Spleen (tissue), 11 donors: ENCODE results near the gene PPP2R2B. TPM values are rescaled to one million over a fixed set of nuclear protein-coding genes. Genes with fewer than 3 reads are reported as not detected.

ENCODE experiments used
- DNase-seq: peaks from one replicate; pipeline ENCODE4 v3.0.0-alpha.2; 2020
- H3K27ac ChIP-seq, 8 donors: fragments of 200-600 bp; sonication (generic) in 7 of 8; 1 replicate in 4 of 8; 2 replicates in 4 of 8; pipeline versions ENCODE4 v1.5.0 to v1.8.0; 2016 to 2021; ENCODE audit warnings: inconsistent platforms in 4 of 8, mild to moderate bottlenecking in 4 of 8, moderate library complexity in 1 of 8
- H3K27me3 ChIP-seq, 7 donors: fragments of 200-600 bp; sonication (generic) in 6 of 7; replicated peaks in 1 of 7; 1 replicate in 4 of 7; 2 replicates in 3 of 7; pipeline versions ENCODE4 v1.5.0 to v1.8.0; 2016 to 2021; ENCODE audit warnings: inconsistent platforms in 3 of 7, mild to moderate bottlenecking in 1 of 7
- H3K36me3 ChIP-seq, 6 donors: fragments of 200-600 bp; sonication (generic) in 5 of 6; 1 replicate in 4 of 6; 2 replicates in 2 of 6; pipeline versions ENCODE4 v1.5.0 to v1.8.0; 2016 to 2021; ENCODE audit warnings: inconsistent platforms in 2 of 6
- H3K4me1 ChIP-seq, 6 donors: fragments of 200-600 bp; sonication (generic) in 5 of 6; 1 replicate in 3 of 6; 2 replicates in 3 of 6; pipeline versions ENCODE4 v1.5.0 to v1.8.0; 2016 to 2021; ENCODE audit warnings: inconsistent platforms in 3 of 6
- H3K4me3 ChIP-seq, 8 donors: fragments of 200-600 bp; sonication (generic) in 7 of 8; 1 replicate in 4 of 8; 2 replicates in 4 of 8; pipeline versions ENCODE4 v1.5.0 to v1.8.0; 2016 to 2021; ENCODE audit warnings: inconsistent platforms in 4 of 8, mild to moderate bottlenecking in 4 of 8, moderate library complexity in 2 of 8
- H3K9me3 ChIP-seq, 8 donors: fragments of 200-600 bp; sonication (generic) in 7 of 8; 1 replicate in 4 of 8; 2 replicates in 4 of 8; pipeline versions ENCODE4 v1.5.0 to v1.8.0; 2016 to 2021; ENCODE audit warnings: inconsistent platforms in 4 of 8
- CTCF ChIP-seq, 11 experiments: fragments of 200-600 bp in 7 of 11; fragments of 450-650 bp in 4 of 11; sonication (generic) in 4 of 11; IDR thresholded peaks in 8 of 11; conservative IDR thresholded peaks in 3 of 11; 1 replicate in 7 of 11; 2 replicates in 4 of 11; pipeline versions ENCODE4 v1.4.0 to v1.8.0; 2016 to 2021; ENCODE audit warnings: antibody characterized with exemption in 11 of 11, inconsistent platforms in 4 of 11, mild to moderate bottlenecking in 1 of 11
- POLR2A ChIP-seq, 3 donors: fragments of 450-650 bp; IDR thresholded peaks; one replicate each; pipeline ENCODE4 v1.5.1; 2017; ENCODE audit warnings: antibody characterized with exemption in 3 of 3, mild to moderate bottlenecking in 1 of 3
- POLR2AphosphoS5 ChIP-seq, 3 donors: sonication (generic); formaldehyde crosslinking; IDR thresholded peaks; one replicate each; pipeline ENCODE4 v1.5.1; 2017; ENCODE audit warnings: antibody characterized with exemption in 3 of 3
- WGBS, 5 donors: extraction: QIAGEN DNeasy Blood & Tissue Kit in 3 of 5; methylation state at CpG; one replicate each; pipeline versions ENCODE4 v1.1.5 to v1.1.7; 2013 to 2018; 5-methylcytosine and 5-hydroxymethylcytosine counted together
- intact Hi-C: fragments of 100-400 bp; cut with DNase I; formaldehyde crosslinking; loops from one replicate; pipeline ENCODE4 v1.15.0; 2023; ENCODE audit warnings: low total_unique reads
- polyA plus RNA-seq, 3 donors: library from polyadenylated mRNA; stranded (reverse); fragments of 200-250 nt; gene quantifications; one replicate each; pipeline ENCODE4 v1.2.1, GENCODE V29; 2013
- total RNA-seq, 7 donors: library from RNA; depleted of rRNA in 3 of 7; stranded (reverse); fragments of >200 nt in 3 of 7; fragmentation: NEBNext Ultra II Directional in 4 of 7; extraction: Animal tissue kit (Norgen Biotek cat#: 25700) in 4 of 7; gene quantifications; one replicate each; pipeline versions ENCODE4 v1.1.0 to v1.2.1, GENCODE V29; 2016 to 2021
- donor health status: healthy with polysubstance abuse.
- donor health status: DM: no; HTN: no; CAD: no; lungs with moderate emphysema.
- donor health status: DM: no; HTN: no; CAD: no.
- donor health status: Bipolar disorder and iron deficiency.
- donor health status: healthy.
- donor health status: DM: no; HTN: no; CAD: no.
- donor health status: DM: yes; HTN: yes; CAD: no.

The PPP2R2B gene
- total and polyA plus RNA-seq, 10 donors, result 0.17 to 9.3 (median 4.1) TPM

GRCh38 chr5:146717951-146718350 is 160.6 kb downstream of the PPP2R2B start:
- no peaks in the 10 kb centered on the region for H3K36me3 ChIP-seq
- DNase-seq, result no peak
- no peaks in the 10 kb centered on the region for H3K4me1 ChIP-seq
- TF ChIP-seq POLR2A (IDR thresholded peaks at IDR 0.05) (no peak), CTCF (IDR thresholded peaks at IDR 0.05 in 8 of 11, conservative IDR thresholded peaks at IDR 0.05 in 3 of 11) (no peak), POLR2AphosphoS5 (IDR thresholded peaks at IDR 0.05) (no peak)
- H3K4me3 ChIP-seq, result no peak overlapping the region
- H3K9me3 ChIP-seq, result no peaks in the 10 kb centered on the region
- H3K27me3 ChIP-seq, result no peaks in the 10 kb centered on the region
- WGBS, 5 donors, result 56 to 69% (median 64%) methylated on average over 3 of the region's 3 CpGs
- intact Hi-C loops, result no loop called here
- no peak overlapping the region for H3K27ac ChIP-seq

- no peak for TF ChIP-seq POLR2AphosphoS5 (IDR thresholded peaks at IDR 0.05)
- TF ChIP-seq POLR2A (IDR thresholded peaks at IDR 0.05), result no peak
- TF ChIP-seq CTCF (IDR thresholded peaks at IDR 0.05 in 8 of 11, conservative IDR thresholded peaks at IDR 0.05 in 3 of 11), result no peak
- H3K27ac ChIP-seq, result no peak overlapping the region
- intact Hi-C loops, result no loop called here
- no peak overlapping the region for H3K4me3 ChIP-seq
- H3K27me3 ChIP-seq, result no peaks in the 10 kb centered on the region
- no peaks in the 10 kb centered on the region for H3K9me3 ChIP-seq
- DNase-seq, result no peak
- no peaks in the 10 kb centered on the region for H3K4me1 ChIP-seq
- no peaks in the 10 kb centered on the region for H3K36me3 ChIP-seq
Measured at GRCh38 chr5:146716636-146717035, 161.9 kb downstream of the PPP2R2B start.

GRCh38 chr5:146710348-146710747 is 168.2 kb downstream of the PPP2R2B start:
- Histone ChIP-seq H3K4me3 (no peak overlapping the region), H3K9me3 (peaks cover 0 to 3% (median 0%) of the 10 kb centered on the region in 8 donors), H3K27me3 (no peaks in the 10 kb centered on the region), H3K36me3 (no peaks in the 10 kb centered on the region), H3K27ac (no peak overlapping the region), H3K4me1 (no peaks in the 10 kb centered on the region)
- TF ChIP-seq POLR2AphosphoS5 (IDR thresholded peaks at IDR 0.05) (no peak), CTCF (IDR thresholded peaks at IDR 0.05 in 8 of 11, conservative IDR thresholded peaks at IDR 0.05 in 3 of 11) (no peak), POLR2A (IDR thresholded peaks at IDR 0.05) (no peak)
- intact Hi-C loops, result no loop called here
- WGBS, 5 donors, result 88 to 100% (median 92%) methylated on average over 1 of the region's 1 CpG
- DNase-seq, result no peak

GRCh38 chr5:146707316-146707715 is 171.2 kb downstream of the PPP2R2B start:
- TF ChIP-seq POLR2AphosphoS5 (IDR thresholded peaks at IDR 0.05) (no peak), POLR2A (IDR thresholded peaks at IDR 0.05) (no peak), CTCF (IDR thresholded peaks at IDR 0.05 in 8 of 11, conservative IDR thresholded peaks at IDR 0.05 in 3 of 11) (no peak)
- Histone ChIP-seq H3K36me3 (no peaks in the 10 kb centered on the region), H3K27me3 (no peaks in the 10 kb centered on the region), H3K9me3 (peaks cover 0 to 3% (median 0%) of the 10 kb centered on the region in 8 donors), H3K4me3 (no peak overlapping the region), H3K27ac (no peak overlapping the region), H3K4me1 (no peaks in the 10 kb centered on the region)
- intact Hi-C loops, result no loop called here
- no peak for DNase-seq
- 68 to 97% (median 82%) methylated on average over 5 to 6 of the region's 6 CpGs for WGBS, 5 donors
